Measurements from ENCODE around the gene TMEM220. TPM values are rescaled to one million over a fixed set of nuclear protein-coding genes. Genes with fewer than 3 reads are reported as not detected.

The TMEM220 gene
- total and polyA plus RNA-seq, 10 of the 15 experiments (the other 5 are each of a cell fraction or from before 2014, with no cell fraction given): 0.02 to 0.30 (median 0.06) TPM; not detected in 1

DNA sequence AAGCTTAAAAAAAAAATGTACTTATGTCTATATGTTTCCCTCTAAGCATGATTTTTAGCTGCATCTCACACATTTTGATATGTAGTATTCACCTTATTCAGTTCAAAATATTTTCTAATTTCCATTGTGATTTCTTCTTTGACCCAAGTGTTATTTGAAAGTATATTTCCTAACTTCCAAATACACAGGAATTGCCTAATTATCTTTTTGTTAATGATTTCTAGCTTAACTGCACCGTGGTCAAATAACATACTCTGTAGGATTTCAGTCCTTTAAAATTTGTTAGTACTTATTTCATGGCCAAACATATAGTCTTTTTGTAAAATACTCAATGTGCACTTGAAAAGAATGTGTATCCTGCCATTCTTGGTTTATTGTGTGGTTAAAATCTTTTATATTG, 11.3 kb downstream of the TMEM220 start:
- 92% methylated on average over 1 of the region's 1 CpG for WGBS (ENCODE audit: insufficient coverage, insufficient replicate concordance, low lambda C conversion rate, missing lambda C conversion rate)
- Histone ChIP-seq H3K36me3 (ENCODE audit: control insufficient read depth in 2 of 2, insufficient read depth in 2 of 2, low read length in 1 of 2) (no peaks in the 10 kb centered on the region; a peak in 1 of 4 replicates), H3K27ac (ENCODE audit: control insufficient read depth, insufficient read depth) (no peak overlapping the region), H3K4me3 (no peak overlapping the region), H3K9me3 (replicated peaks; ENCODE audit: control insufficient read depth, insufficient read depth, low read length) (no peaks in the 10 kb centered on the region), H3K79me2 (ENCODE audit: control insufficient read depth, insufficient read depth, low read length) (no peaks in the 10 kb centered on the region), H3K27me3 (replicated peaks in 1 of 2; ENCODE audit: control insufficient read depth in 2 of 2, insufficient read depth in 2 of 2, low read length in 1 of 2) (no peaks in the 10 kb centered on the region), H2AFZ (ENCODE audit: control insufficient read depth, low read depth, low read length) (no peak overlapping the region), H3K4me2 (ENCODE audit: control insufficient read depth, insufficient read depth) (no peak overlapping the region), H3K4me1 (ENCODE audit: control insufficient read depth, insufficient read depth, low read length) (no peaks in the 10 kb centered on the region), H4K20me1 (ENCODE audit: control insufficient read depth, insufficient read depth) (no peaks in the 10 kb centered on the region), H3K9ac (ENCODE audit: control insufficient read depth, insufficient read depth, low read length) (no peak overlapping the region)
- ChIA-PET RAD21 (ENCODE audit: unreplicated experiment) (no interaction called here), SMC1A (ENCODE audit: uncharacterized antibody, unreplicated experiment) (interaction anchor here (1.1 kb wide), 1 partner anchor 11 kb away, joined by 3 read pairs; no protein-coding TSS in a partner anchor), POLR2A (no interaction called here), CTCF (interaction anchor here (1.4 kb wide), 1 partner anchor 101 kb away, joined by 4 read pairs; no protein-coding TSS in a partner anchor)
- DNase-seq (ENCODE audit: low read depth, low spot score) (no peak), FAIRE-seq (no peak), ATAC-seq (no peak)
- in situ Hi-C loops (cut with MboI): no loop called here
- TF ChIP-seq NBN (IDR thresholded peaks at IDR 0.05) (no peak), BCL11A (IDR thresholded peaks at IDR 0.05; ENCODE audit: low read depth, low read length) (no peak), ATF2 (IDR thresholded peaks at IDR 0.05; ENCODE audit: low read length) (no peak), ESRRA (IDR thresholded peaks at IDR 0.05; ENCODE audit: low read length) (no peak), ZBED1 (IDR thresholded peaks at IDR 0.05; ENCODE audit: borderline replicate concordance) (no peak), MXI1 (IDR thresholded peaks at IDR 0.05; ENCODE audit: low read depth, low read length) (no peak), BMI1 (IDR thresholded peaks at IDR 0.05; ENCODE audit: borderline replicate concordance) (no peak), ZNF384 (IDR thresholded peaks at IDR 0.05; ENCODE audit: borderline replicate concordance, low read depth, low read length) (no peak)
- TF ChIP-seq, protein P1, sequence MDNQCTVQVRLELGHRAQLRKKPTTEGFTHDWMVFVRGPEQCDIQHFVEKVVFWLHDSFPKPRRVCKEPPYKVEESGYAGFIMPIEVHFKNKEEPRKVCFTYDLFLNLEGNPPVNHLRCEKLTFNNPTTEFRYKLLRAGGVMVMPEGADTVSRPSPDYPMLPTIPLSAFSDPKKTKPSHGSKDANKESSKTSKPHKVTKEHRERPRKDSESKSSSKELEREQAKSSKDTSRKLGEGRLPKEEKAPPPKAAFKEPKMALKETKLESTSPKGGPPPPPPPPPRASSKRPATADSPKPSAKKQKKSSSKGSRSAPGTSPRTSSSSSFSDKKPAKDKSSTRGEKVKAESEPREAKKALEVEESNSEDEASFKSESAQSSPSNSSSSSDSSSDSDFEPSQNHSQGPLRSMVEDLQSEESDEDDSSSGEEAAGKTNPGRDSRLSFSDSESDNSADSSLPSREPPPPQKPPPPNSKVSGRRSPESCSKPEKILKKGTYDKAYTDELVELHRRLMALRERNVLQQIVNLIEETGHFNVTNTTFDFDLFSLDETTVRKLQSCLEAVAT (IDR thresholded peaks at IDR 0.05): no peak
- intact Hi-C loops (cut with micrococcal nuclease; ENCODE audit: unreplicated experiment): loop anchor here (5.0 kb wide), 1 partner anchor 1254 kb away; no protein-coding TSS in a partner anchor
- no TSS peak for BruUV-seq (replicated peaks)

Measured in GM12878 (cell line).